GM21447 (cell line): ENCODE data around the gene NEDD4.
"Not testable (repeated sequence)": the region's sequence is repeated elsewhere in the genome, so short reads cannot be mapped to it uniquely, and the experiment has no call there.

Experiments used
- ATAC-seq: cut with Tn5 transposase; IDR thresholded peaks from one replicate; pipeline ENCODE4 v1.9.1; 2021; ENCODE audit not compliant: unreplicated experiment

The NEDD4 gene

DNA sequence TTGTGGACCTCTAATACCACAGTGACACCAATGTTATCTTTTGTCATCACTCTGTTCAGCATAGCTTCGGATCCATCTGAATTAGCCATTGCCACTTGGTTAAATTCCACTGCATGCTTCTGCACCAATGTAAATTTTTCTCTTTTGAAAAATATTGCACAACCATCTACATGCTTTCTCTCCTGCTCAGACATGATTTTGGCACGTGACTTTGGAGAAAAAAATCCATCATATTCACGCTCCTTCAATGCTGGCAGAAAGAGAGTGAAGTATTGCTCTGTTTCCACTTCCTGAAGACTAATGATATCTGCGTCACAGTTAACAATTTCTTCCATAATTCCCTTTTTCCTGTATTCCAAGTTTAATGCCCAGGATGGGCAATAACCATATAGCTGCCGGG, 13.0 kb upstream of the NEDD4 start:
- not testable (repeated sequence) for ATAC-seq

DNA sequence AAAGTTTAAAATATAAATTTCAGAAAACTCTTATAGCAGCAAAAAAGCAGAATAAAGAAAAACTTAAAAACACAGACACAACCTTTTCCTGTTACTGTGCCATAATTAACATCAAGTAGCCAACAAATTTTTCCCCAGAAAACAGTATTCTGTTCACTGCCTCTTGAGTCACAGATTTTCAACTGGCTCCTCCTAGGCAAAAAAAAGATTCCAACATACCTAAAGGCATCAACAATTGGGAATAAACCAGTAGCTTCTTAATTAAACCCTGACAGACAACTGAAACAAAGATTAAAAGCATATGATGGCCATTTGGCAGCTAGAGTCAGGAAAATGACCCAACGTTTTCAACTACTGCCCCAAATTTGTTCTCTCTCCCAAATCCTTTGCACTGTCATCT, 10.9 kb upstream of the NEDD4 start:
- not testable (repeated sequence) for ATAC-seq

DNA sequence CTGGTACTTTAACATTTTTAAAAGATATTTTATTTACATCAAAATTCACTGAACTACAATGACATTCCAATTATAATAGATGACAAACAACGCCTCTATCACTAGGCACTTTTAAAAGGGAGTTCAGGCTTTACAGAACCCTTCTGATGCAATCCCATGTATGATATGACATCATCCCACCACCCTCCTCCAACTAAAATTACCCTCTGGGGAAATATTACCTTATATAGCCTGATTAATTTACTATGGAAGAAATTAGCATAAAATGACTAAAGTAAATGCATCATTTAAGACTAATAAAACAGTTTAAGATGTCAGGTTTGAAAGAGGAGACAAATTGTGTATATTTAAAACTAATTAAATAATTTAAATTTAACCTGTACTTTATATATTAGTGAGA, 10.4 kb upstream of the NEDD4 start:
- not testable (repeated sequence) for ATAC-seq

DNA sequence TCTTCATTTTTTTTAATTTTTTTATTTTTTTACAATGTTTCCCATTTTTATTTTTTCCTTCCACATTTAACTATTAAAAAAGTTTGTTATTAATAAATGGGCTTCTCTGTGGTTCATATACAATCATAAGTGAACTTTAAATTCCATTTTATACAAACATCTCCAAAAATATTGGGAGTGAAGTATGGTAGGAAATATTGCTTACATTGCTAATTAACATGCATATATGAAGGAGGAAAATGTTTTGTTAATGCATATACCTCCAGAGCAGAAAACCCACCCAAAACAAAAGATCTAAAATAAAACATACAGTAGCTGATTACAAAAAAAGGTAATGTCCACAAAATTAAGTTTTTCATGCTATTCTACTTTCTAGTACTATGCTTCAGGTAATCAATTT, 9.9 kb upstream of the NEDD4 start:
- ATAC-seq, result not testable (repeated sequence)

DNA sequence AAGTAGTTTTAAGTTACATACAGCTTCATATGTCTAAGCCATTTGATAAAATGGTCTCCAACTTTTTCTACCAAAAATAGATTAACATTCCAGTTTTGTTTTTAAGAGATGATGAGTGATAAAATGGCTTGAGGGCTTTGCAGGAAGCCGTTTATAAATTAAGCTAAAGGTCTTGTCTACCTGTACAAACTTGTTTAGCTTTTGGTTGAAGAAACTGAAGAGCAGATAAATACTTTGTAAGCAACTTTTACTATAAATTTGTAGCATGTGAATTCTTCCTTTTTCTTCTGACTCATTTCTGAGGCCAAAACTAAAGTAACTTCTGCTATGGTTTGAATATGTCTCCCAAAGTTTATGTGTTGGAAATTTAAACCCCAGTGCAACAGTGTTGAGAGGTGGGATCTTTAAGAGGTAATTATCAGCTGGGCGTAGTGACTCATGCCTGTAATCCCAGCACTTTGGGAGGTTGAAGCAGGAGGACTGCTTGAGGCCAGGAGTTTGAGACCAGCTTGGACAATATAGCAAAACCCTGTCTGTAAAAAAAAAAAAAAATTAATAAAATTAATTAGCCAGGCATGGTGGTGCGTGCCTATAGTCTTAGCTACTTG, 8.2 kb upstream of the NEDD4 start:
- no peak for ATAC-seq

DNA sequence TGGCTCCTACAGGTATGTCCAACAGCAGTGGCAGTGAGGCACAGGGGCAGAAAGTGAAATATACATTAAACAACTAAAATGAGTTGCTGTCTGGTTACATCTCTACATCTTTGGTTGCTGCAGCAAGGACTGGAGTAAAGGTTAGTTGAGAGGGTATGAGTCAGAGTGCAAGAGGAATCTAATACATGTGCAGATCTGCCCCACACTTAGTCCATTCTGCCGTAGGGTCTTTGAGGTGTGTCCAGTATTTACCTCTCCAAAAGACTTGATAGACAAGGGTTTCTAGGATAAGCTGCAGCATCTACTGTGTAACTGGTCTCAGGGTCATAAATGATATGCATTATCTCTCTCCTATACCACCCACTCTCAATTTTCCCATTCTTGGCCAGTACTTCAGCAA, 6.2 kb upstream of the NEDD4 start:
- ATAC-seq, result no peak

DNA sequence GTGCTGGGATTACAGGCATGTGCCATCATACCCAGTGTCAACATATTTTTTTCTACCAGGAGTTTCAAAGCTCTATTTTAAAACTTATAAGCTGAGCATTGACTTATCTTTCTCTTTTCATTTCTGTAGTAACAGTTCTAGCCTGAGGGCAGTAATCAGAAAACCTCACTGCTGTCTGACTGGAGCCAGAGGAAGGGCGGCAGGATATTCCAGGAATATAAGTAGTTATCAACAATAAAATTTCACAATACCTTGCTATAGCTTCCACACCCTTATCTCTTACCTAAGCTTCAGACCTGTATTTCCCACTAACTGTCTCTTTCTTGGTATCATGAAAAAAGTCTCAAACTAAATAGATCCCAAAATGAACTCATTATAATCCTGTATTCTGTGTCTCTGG, 5.1 kb upstream of the NEDD4 start:
- no peak for ATAC-seq

DNA sequence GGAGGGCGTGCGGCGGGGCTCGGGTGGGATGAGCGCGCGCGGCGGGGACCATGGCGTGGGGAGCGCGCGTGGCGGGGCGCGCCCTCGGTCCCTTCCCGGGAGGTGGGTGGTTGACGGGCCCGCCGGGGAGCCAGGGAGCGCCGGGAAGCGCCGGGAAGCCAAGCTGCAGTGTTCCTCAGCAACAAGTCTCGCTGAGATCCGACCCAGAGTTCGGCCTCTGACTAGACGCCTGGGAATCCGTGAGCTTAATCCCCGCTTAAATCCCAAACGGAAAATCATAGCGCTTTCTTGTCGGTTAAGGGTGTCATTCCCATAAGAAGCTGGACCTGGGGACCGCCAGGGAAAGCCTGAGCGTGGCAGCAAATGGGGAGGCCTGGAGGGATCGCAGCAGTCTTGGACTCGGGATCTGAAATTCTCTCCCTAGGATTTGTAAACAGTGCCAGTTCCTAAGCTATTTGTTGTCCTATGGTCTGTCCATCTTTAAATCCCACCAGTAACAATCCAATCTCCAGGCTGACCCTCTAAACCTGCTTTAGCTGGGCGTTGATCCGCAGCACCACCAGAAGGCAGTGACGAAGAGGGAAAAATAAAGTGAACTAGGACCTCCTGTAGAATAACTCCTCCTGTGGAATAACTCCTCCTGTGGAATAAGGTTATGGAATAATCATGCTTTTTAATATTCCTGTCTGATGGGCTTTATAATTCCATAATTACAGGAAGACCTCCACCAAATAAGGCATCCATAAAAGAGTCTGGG, 570 bp upstream of the NEDD4 start:
- ATAC-seq, result peak; percentile 3

DNA sequence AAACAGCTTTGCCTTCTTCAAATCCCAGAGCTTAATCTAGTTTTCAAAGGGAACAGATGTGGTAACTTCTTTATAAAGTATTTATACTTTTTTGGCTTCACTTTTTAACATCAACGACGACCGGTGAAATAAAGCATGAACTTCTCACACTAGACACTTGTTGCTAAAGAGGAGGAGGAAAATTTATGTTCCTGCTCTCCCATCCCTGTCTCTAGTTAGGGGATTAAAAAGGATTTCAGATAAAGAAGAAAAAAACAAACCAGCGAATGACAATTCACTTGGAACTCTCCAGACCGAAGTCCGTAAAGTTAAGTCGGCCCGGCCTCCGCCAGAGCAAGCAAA, 672 bp downstream of the NEDD4 start:
- ATAC-seq, result no peak

DNA sequence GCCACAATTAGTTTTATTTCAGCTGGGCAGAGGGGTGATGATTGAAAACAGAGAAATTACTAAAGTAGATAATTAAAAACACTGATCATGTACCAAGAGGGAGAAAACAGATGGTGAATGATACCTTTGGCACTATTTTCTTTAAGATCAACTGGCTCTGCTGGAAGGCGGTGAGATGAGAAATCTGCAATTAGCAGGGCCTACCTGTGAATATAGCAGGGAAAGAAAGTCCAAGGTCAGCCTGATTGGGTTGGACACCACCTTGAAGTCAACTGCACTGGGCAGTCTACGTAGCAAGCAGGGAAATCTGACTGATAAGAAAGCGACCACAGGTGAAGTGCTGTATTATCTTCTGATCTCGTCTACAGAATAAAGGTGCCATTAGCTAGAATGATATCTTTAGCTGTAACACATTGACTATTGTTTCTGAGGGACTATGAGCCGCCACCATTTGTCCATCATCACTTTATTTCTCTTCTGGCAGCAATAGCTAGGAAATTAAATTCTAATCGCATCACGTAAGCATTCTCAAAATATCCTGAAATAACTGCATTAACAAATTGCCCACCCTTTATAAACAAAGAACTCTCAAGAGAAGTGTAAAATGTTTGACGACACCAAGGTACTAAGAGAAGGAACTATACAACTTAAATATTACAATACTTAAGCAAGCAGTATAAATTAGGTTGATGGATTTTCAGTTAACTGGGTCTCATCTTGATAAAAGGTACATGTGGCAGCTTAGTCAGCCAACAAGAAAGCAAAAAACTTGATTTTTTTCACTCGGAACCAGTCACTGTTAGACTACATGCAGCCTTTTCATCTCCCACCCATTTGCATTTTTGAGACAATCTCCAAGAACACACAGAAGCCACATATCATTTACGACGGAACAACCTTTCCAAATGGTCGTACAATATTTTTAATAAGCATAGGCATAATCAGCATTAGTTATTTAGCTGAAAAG, 1.3 kb downstream of the NEDD4 start:
- ATAC-seq, result no peak

DNA sequence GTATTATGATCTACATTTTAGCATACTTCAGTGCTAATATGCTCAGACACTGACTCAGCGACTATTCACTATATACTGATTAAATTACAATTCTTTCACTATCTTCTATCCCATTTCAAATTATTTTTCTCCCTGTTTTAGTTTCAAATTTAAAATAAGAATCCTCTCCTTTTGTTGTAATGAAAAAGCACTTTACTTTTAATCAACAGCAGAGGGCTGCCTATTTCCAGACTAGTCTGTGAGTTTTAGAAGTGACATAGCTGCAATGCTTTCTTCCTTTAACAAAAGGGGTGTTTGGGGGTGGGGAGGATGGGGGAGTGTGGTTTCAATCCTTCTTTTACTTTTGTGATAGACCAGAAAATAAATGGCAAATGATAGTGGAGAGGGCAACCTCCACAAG, 2.4 kb downstream of the NEDD4 start:
- ATAC-seq, result no peak

DNA sequence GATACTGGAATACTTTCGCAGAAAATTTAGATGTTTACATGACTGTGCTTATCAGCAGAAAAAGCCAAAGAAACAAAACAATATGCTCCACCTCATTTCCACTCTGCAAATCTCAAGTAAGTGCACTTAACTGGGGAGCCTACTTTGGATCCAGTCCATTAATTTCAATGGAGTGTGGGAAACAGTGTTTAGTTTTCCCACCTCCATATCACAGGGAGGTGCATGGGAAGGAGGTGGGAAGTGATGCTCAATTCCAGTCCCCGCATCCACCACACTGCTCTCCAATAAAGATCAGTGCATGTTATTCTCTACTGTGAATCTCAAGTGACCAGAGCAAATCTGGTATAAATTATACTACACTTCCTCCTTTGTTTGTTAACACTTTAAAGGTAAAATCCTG, 2.9 kb downstream of the NEDD4 start:
- no peak for ATAC-seq

DNA sequence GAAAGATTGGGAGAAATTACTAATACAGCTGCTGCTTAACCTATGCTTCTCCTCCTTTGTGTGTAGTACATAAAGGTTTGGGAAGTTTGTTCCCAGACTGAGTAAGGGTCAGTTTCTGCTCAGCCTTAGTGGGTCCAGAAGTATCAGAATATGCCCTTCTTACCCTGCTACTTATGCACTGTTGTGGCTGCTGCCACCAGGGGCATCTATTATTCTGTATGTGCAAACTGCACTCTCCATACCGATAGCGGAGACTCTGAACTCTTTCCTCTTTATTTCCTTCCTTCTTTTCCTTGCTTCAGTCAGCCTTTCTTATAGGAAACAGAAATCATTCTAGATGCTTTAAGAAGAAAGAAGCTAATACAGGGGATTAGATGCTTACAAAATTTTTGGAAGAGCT, 4.0 kb downstream of the NEDD4 start:
- ATAC-seq, result no peak

DNA sequence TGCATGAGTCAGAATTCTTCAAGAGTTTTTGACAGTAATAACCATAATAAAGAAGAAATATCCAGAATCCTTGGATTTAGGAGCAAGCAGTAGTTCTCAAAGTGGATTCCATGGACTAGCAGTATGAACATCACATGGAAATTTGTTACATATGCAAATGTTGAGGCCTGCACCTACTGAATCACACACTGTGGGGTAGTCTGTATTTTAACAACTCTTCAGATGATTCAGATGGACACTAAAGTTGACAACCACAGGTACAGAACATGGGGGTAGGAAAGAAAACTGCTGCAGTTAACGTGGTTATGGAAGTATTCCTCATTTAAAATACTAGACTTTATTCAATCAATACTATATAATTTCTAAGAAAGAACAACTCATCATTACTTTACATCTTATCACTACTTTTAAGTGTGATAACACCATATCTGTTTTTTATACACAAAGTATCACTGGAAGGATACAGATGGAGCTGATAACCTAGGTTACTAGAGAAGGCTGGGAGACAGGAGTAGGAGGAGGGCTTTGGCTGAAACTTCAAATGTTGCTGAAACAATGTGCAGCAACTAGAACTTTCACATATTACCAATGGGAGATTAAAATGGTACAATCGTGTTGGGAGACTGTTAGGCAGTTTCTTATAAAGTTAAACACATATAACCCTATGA, 11.7 kb downstream of the NEDD4 start:
- no peak for ATAC-seq

DNA sequence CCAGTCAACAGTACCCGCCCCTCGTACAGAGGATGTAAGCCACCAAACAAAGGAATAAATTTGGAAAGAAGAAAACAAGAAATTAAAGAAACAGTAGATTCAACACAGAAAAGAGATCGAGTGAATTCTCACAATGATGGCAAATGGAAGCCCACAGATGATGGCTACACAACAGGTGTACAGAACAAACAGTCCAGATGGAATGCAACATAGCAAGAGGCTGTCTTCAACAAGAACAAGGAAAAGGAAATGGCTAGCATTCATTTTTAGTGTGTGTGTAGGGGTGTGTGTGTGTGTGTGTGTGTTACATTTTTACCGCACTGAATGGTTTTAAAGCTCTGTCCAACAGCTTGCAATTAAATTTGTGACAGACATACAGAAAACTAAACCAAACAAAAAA, 12.9 kb downstream of the NEDD4 start:
- no peak for ATAC-seq

DNA sequence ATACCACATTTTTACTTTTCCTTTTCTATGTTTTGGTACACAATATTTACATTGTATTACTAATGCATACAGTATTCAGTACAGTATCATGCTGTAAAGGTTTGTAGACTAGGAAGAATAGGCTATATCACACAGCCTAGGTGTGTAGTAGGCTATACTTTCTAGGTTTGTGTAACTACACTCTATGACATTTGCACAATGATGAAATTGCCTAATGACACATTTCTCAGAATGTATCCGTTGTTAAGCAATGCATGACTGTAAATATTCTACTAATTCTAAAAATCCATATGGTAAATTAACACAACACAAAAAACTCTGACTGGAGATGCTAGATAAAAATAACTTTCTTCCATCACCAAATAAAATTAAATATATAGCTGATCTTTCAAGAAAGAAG, 16.2 kb downstream of the NEDD4 start:
- ATAC-seq, result no peak

DNA sequence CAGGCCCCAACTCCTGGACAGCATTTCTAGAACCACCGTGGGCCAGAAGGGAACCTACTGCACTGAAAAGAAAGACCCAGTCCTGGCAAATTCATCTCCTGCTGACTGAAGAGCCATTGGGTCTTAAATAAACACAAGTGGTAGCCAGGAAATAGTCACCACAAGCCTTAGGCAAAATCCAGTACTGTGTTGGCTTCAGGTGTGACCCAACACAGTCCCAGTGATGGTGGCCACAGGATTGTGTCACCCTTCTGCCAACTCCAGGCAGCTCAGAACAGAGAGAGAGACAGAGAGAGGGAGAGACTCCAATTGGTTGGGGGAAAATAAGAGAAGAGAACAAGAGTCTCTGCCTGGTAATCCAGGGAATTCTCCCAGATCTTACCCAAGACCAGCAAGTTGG, 23.1 kb downstream of the NEDD4 start:
- no peak for ATAC-seq

DNA sequence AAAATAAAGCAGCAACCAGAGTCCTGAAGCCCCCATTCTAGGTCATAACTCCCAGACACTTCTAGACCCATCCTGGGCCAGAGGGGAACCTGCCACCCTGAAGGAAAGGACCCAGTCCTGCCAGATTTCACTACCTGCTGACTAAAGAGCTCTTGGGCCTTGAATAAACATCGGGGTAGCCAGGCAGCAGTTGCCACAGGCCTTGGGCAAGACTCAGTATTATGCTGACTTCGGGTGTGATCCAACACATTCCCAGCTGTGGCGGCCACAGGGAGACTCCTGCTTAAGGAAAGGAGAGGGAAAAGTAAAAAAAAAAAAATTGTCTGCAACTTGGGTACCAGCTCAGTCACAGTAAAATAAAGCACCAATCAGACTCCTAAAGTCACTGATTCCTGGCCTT, 23.8 kb downstream of the NEDD4 start:
- no peak for ATAC-seq

DNA sequence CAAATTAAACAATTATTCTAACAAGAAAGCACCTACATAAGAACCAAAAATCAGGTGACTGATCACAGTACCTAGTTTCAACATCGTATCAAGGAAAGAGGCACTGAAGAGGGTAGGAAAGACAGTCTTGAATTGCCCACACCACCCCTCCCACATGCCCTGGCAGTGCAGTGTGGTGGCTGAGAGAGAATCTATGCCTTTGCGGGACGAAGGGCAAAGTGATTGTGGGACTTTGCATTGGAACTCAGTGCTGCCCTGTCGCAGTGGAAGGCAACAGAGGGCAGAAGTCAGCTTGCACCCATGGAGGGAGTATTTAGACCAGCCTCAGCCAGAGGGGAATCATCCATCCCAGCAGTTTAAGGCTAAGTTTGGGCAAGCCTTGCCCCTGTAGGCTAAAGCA, 24.5 kb downstream of the NEDD4 start:
- no peak for ATAC-seq

DNA sequence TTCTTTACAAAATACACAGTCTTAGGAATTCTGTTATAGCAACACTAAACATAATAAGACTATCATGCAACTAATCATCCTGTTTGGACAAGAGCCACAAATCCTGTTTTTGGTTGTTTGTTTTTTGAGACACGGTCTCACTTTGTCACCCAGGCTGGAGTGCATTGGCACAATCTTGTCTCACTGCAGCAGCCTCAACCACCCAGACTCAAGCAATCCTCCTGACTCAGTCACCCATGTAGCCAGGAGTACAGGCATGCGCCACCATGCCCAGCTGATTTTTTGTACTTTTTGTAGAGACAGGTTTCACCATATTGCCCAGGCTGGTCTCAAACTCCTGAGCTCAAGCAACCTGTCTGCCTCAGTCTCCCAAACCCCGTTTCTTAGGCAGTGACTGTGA, 28.3 kb downstream of the NEDD4 start:
- ATAC-seq, result no peak

DNA sequence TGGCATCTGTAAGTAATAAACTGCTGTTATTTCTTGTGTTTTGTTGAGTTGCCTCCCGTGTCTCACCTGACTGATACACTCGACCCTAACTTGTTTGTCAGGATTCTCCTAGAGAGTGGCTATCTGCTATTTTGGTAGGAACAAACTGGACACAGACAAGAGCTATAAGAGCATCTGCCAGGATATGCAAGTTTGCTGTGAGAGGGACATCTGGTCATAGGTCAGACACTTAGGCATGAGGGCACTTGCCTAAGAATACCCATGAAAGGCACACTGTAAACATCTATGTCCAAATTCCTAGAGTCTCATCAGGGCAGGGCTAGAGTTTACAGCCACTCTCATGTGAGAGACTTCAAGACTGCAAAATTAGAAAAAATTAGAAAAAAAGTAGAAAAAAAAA, 32.5 kb downstream of the NEDD4 start:
- ATAC-seq, result no peak
